ENCODE results near the gene MSI2.

MSI2 gene

DNA sequence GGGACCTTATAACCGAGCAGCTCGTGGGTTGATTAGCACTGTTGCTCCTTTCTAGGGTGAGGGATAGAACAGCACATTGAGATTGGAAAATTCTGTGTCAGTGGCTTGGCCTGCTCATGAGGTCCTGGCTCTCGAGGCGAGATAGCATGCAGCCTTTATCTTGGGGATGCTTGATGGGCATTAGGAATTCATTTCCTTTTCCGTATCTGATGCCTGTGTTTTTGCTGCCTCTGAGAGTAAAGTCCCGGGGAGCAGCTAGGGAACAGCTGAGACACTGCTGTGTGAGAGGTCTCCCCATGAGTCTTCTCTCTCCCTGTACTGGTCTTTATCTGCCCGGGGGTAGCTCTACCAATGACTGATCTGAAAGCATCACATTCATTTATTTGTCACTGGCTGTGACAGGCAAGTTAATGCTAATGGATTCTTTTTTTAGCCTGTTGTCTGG is 14.5 kb downstream of the MSI2 start:
- DNase-seq (ENCODE audit: low spot score) = no peak

DNA sequence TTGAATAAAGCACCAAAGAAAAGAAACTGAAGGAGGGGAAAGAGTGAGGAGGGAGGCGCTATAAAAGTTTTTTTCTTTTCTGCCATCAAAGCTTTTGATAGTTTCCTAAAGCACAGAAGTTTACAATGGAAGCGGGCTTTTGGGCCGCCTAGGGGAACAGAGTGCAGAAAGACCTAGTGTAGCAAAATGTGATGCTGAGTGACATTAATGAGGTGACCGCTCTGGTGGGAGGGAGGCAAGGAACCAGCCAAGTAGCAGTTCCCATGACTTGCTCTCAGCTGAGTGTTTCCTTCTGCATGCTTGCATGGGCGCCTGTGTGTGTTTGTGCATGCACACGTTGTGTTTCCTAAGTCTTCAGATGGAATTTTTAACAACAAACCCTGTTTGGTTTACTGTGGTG is 15.5 kb downstream of the MSI2 start:
- no peak for DNase-seq (ENCODE audit: low spot score)

DNA sequence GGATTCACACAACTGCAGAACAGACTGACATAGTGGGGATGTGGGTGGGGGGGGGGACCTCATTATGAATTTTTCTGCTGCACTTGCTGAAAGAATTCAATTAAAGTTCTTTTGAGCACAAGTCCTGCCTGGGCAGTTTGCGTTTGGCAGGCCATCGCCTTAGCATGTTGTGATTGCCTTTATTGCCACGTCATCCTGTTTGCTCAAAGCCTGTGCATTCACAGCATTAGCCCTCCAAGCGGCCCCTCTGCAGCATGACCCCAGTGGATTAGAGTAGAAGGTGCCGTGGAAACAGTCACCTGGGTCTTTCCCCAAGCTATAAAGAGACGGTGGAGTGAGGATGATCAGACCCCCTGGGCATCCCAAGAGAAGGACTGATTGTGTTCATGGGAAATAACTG is 17.2 kb downstream of the MSI2 start:
- no peak for DNase-seq (ENCODE audit: low spot score)

DNA sequence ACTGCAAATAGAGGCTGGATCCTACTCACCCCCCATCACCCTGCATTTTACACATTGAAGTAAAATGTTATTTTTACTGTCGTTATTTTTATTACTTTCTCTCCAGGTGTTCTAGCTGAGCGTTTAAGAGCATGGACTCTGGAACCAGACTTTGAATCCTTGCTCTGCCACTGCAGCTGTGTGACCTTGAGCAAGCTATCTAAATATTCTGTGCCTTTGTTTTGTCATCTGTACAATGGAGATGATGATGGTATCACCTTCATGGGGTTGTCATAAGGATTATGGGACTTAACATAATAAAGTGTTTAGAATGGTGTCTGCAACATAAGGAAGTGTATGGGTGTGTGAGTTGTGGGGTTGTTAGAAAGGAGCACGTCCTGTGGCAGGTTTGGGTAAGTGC is 17.8 kb downstream of the MSI2 start:
- DNase-seq (ENCODE audit: low spot score) = no peak

DNA sequence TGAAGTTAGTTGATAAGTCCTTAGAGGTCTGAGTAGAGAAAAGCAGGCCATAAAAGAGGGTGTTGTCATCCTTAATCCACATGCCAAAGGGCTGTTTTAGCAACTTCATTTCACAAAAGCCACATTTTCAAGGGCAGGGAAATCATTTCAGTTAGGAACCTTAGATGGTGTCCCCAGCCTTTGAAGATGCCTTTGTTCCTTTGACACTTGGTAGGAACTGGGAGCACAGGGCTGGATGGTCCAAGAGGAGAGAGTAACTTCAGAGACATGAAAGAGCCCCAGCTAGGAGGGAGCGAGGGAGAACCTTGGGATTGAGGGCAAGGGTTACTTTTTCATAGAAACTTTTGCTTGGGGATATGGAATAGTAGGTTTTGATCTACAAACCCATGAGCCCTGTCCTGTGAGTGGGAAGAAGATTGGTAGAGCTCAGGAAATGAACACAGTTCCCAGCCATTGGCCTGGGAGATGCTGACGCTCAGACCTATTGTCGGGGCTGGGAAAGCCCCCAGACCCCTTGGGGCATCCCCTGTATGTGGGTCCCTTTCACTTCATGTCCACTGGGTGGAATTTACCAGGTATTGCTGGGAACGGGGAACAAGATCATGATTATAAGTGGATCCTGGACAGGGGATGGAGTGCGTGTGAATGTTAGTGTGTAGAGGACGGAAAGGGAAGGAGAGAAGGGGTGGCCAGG is 18.9 kb downstream of the MSI2 start:
- DNase-seq (ENCODE audit: low spot score) = no peak

DNA sequence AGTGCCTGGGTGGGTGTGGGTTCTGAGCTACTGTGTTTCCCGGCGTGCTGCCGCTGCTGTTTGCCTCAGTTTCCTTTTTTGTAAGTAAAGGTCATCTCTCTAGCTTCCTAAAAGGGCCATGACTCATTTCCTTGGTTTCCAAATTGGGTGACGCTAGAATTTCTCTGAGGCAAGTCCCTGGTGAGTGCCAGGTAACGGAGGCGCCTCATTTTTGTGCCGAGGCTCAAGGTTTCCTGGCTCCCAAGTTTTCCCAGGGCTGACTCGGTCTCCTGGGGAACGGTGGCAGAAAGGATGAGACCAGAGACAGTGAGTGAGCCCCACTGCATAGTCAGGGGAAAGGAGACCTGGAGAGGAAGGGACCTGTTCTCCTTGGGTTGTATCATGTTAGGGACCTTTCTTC is 20.3 kb downstream of the MSI2 start:
- DNase-seq (ENCODE audit: low spot score) = no peak

DNA sequence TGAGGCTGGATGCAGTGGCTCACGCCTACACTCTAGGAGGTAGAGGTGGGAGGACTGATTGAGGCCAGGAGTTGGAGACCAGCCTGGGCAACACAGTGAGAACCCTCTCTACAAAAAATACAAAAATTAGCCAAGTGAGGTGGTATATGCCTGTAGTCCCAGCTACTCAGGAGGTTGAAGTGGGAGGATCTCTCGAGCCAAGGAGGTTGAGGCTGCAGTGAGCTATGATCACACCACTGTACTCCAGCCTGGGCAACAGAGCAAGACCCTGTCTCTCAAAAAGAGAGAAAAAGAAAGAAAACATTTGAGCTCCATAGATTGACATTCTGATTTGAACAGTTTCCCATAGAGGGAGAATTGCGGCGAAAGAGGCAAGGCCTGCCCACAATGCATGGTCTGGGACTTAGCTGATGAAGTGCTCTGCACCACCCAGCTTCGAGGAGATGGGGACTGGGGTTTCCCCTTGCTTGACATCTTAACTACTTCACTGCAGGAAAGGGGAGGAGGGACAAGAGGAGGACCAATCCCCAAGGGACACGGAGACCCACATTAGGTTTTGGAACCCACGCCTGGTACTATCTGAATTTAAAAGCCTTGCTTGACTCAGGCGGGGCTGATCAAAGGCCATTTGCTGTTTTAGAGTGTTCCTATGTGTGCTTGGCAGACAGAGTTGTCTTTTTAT is 21.7 kb downstream of the MSI2 start:
- no peak for DNase-seq (ENCODE audit: low spot score)

DNA sequence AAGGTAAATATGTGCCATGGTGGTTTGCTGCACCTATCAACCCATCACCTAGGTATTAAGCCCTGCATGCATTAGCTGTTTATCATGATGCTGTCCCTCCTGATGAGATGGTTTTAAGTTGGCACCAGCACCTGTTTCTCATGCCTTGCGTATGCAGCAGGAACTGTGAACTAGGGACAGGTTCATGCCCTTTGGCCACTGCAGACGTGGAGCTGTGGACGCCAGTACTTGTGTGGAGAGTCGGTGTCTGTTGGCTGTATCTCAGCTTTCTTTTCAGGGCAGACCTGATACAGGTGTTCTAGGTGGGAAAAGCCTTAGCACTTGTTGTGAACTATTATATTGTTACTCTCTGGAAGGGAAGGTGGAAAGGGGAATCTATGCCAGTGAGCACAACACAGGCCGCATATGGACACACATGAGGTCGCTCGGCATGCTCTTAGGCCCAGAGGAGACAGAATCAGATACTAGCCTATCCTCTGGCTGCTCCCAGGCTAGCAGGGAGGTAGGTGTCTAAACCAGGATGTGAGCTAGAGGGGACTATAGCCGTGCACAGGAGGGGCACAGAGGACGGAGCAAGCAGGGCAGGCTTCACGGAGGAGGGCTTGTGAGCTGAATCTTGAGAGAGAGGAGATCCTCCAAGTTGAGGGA is 22.5 kb downstream of the MSI2 start:
- no peak for DNase-seq (ENCODE audit: low spot score)

DNA sequence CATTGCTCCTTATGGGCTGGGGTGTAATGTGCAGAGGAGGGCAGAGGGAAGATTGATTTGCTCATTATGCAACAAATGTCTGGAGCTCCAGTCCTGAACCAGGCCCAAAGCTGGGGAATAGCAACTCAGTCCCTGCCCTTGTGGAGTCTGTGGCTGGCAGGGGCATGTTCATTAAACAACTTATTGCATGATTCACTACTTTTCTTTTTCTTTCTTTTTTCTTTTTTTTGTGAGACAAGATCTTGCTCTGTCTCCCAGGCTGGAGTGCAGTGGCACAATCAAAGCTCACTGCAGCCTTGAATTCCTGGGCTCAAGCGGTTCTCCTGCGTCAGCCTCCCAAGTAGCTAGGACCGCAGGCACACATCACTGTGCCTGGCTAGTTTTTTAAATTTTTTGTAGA is 23.1 kb downstream of the MSI2 start:
- no peak for DNase-seq (ENCODE audit: low spot score)

DNA sequence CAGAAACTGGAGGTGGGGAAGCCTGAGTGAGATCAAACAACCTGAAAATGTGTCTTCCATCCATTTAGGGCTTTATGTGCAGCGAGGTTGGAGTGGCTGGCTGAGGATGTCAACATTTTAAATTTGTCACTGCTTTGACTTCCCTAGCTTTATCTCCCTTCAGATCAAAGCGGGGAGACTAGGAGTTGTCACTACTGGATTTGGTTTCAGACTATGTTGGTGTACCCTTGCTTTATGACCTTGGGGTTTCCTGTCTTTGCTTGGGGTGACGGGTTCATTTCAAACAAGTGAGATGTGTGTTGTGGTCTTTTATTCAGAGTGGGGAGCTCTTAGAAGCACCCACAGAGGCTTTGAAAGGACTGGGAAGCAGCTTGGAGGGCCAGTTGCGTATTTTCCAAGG is 25.6 kb downstream of the MSI2 start:
- no peak for DNase-seq (ENCODE audit: low spot score)

DNA sequence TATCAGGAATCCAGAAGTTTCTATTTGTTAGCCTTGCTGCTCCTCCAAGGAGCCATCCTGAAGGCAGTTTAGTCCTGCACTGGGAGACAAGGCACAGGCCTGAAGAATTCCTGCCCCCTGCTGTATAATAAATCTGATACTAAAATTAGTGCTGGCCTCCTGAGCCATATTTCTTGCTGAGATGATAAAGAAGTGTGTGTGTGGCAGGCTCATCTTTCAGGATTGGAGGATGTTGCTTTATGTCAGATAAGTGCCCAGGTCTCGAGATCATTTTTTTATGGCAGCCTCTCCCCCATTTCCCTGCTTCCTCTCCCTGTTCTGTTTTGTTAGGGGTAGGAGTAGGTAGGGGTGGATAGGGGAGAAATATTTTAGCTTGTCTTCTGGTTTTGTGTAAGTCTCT is 26.0 kb downstream of the MSI2 start:
- no peak for DNase-seq (ENCODE audit: low spot score)

DNA sequence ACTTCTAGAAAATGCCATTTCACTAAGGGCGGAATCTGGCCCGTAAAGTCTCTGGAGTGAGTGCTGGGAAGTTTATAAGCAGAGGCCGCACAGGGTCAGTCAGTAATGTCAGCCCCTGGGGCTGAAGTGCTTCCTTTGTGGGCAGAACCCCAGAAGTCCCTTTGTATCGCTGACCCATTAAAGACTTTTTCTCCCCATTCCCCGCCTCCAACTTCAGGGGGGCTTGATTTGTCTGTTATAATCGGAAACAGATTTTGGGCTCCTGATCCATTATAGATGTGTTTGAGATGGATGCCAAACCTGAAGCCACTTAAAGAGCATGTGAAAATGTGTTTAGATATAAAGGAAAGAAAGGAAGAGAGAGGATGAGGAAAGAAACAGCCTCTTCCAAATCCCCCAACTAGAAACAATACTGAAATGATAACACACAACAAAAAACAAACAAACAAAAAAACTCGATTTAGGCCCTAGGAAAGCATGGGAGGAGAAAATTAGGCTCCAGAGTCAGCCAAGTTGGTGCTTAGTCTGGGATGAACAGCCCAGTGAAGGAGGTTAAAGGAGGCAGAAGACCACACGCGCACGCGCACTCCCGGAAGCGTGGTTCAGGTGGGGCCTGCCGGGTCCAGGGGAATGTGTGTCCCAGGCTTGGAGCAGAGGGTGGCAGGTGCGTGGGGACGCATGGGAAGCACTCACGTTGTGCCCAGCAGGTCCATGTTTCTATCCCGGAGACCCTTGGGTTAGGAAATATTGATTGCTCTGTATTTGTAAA is 27.1 kb downstream of the MSI2 start:
- no peak for DNase-seq (ENCODE audit: low spot score)

DNA sequence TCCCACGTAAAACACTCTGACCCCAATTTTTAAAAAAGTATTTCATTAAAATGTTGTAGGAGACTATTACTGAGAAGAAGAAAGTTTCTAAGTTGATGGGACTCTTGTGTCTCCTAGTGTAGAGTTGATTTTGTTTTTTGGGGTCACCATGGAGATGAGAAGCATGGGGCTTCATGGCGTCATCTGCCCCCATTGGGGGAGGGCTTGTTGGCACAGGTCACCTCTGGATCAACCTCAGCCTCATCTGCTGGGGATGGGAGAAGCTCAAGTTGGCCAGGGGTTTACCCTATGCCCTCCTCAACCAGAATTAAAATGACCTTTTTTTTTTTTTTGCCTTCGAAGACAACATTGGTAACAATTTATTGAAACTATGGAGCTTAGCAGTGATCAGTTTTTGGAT is 28.3 kb downstream of the MSI2 start:
- no peak for DNase-seq (ENCODE audit: low spot score)

DNA sequence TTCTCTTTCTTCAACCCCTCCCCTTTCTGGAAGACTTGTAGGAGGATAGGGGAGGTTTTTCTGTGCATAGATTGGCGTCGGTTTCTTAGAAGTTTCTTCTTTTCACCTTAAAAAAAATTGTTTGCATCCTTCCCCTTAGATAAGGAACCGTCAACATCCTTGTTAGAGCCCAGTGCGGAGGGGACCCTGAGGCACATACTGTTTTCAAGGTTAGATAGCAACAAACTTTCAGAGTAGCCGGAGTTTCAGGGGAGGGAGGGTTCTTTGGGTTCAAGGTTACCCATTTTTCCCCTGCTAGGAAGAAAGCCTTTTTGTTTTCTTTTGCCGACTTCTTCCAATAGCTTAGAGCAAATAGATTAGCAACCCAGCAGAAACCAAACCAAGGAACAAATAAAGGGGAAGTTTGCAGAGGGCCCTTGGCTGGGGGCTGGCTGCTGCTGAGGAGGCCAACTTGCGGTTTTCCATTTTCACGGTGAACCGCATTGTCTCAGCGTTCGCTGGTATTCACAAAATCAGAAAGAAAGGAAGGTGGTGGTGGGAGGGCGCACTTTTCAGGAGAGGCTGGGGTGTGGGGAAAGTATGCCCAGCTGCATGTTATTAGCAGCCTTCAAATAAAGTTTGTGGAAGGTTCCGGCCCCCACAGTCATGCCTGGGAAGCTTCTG is 28.8 kb downstream of the MSI2 start:
- DNase-seq (ENCODE audit: low spot score) = no peak

DNA sequence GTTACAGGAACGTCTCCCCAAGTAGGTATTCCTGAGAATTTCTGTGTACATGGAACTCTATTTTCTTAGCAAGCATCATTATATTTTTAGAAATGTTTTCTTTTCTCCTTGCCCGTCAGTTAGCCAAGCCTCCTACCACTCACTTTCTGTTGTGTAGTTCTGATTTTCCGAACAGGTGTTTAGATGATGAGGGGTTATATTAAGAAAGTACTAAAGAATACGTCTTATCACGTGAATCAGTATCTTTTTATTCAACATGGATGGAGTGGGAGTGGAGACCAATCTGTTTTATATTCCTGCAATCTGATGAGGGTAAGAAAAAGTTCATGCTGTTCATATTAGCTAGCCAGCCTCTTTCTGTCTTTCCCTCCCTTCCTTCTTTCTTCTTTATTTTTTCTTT is 29.4 kb downstream of the MSI2 start:
- DNase-seq (ENCODE audit: low spot score) = no peak

DNA sequence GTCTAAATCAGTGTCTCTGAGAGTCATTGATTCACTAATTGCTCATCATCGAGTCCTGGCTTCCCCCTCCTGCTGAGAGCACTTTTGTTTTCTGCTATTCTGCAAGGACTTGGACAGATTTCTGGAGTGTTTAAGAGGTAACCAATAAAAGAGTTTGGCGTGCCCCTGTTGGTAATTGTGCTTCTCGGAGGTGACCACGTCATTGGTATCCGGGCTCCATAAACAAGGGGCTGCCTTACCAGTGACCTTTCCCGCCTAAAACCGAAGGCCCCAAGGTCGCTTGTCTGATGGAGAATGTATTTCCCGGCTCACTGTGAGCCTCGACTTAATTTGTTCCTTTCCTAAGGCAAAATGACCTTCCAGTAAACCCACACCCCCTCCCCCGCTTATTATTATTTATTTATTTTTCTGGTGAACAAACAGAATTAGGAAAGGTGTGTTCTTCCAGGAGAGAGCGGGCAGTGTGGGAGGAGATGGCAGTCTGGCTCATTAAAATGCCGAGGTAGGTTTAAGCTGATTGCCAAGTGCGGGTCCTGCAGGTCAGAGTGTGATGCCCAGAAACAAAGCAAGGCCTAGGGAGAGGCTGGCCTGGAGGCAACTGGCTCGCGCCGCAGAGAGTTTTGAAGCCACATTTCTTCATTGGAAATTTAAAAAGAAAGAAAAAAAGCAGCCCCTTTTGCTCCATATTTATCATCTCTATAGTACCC is 30.2 kb downstream of the MSI2 start:
- no peak for DNase-seq (ENCODE audit: low spot score)

DNA sequence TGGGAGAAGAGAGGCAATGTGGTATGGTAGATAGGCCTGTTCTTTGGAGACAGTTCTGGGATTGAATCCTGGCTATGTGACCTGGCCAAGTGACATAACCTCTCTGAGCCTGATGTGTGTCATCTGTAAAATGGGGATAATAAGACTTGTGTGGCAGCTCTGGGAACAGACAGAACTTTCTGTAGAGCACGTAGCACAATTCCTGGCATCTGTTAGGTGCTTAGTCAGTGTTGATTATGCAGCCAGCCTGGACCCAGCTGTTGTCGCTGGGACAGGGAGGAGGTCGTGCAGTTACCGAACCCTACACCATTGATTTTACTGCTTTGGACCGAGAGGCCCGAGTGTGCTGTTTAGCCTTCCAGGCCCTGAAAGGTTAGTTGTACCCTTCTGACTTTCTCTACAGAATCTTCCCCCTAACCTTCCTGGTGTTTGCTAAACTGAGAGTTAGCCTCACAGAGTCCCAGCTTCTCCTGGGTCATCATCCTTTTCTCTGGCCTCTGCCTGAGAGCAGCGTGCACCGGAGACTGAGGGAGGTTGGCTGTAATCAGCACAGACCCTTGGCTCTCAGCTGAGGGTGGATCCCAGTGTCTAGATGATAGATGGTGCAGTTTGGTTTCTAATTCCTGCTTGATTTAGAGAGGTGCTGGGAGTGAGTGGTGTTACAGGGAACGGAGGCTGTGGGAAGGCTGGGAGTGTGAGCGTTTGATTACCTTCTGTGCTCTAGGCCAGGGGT is 31.9 kb downstream of the MSI2 start:
- DNase-seq (ENCODE audit: low spot score) = no peak

DNA sequence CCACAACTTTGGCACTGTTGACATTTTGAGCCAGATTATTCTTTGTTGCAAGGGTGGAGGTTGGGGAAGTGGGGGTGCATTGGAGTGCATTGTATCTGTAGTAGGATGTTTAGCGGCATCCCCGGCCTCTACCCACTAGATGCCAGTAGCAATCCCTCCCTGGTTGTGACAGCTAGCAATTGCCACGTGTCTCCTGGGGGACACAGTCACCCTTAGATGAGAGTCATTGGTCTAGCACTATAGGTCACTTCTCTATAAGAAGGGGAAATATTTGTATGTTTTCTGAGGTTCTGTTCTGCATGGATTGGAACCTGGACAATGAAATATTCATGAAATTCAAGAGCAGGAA is 32.4 kb downstream of the MSI2 start:
- DNase-seq (ENCODE audit: low spot score) = no peak

DNA sequence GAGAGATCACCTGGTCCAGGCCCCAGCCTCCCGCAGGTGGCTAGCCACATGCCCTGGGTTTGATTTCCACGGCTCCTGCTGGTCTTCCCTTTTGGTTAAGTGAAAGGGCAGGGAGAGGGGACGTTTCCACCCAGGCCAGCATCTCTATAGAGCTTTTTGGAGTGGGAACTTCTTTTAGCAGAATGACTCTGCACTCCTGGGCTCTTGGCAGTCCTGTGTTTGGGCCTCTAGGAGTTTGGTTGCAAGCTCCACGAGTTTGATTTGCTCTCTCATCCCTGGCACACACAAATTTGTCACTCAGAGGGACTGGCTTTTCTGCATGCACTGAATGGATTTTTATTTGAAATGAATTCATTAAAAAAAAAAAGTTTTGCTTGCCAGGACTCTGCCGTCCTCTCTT is 32.8 kb downstream of the MSI2 start:
- no peak for DNase-seq (ENCODE audit: low spot score)

DNA sequence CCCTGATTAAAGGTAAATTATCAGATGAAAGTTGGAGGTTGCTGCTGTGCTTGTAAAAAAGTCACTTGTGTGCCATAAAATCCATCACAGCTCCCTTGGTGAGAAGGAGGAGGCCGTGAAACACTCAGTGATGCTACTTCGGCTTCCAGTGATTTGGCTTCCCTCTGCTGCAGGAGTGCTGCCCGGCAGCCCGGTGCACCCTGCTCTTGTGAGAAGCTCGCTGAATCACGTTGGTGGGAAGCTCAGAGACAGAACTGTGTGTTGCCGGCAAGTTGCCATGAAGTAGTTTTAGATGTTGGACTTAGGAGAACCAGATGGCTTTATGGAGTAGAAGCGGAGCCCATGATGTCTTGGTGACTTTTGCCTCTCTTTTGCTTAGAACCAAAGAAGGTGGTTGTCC is 33.3 kb downstream of the MSI2 start:
- DNase-seq (ENCODE audit: low spot score) = no peak

DNA sequence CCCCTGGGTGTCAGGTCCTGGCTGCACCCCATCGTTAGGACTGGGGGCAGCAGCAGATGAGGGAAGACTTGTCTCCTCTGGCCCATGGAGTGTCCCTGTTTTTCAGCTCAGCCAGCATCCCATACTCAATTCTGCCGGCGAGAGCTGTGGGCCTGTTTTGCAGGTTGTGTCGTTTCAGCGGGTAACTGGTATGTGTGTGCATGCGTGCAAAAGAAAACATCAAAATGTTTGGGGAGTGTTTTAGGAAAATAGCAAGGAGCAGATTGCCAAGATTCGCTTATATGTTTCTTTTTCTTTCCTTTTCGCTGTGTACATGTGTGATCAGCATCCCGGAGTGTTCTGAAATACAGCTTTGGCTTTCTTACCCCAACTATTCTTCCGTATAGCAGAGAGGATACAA is 34.7 kb downstream of the MSI2 start:
- no peak for DNase-seq (ENCODE audit: low spot score)

Measured in hematopoietic multipotent progenitor cell treated with erythropoietin and hydrocortisone succinate and interleukin-3 and kit ligand, for 17 days (in vitro differentiated cells).